ENCODE measurements around the gene SHOC2. TPM values are rescaled to one million over a fixed set of nuclear protein-coding genes. Genes with fewer than 3 reads are reported as not detected.
A peak's percentile ranks its signal among the peaks of the same experiment; 100 is the strongest.

The SHOC2 gene
- total and polyA plus RNA-seq, 9 donors = 19.4 to 91.2 (median 63.1) TPM

DNA sequence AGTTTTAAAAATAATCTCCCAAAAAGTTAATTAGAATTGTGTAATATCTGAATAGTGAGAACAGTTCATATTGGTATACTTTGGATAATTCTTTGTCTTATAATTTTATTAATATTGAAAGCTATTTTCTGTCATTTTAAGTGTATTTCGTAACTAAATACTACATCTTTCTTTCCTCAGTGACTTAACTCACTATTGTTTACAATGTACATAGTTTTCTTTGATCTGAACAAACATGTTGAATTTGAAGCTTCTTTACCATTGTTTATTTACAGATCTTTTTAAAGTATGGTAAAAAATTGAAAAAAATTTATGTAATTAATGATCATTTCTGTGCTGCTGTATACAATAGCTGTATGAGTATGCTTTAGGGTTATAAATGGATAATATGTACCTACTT, 42.6 kb upstream of the SHOC2 start:
- TF ChIP-seq EP300 (IDR thresholded peaks at IDR 0.05) (no peak), POLR2A (IDR thresholded peaks at IDR 0.05) (no peak)
- TF ChIP-seq, protein P1, sequence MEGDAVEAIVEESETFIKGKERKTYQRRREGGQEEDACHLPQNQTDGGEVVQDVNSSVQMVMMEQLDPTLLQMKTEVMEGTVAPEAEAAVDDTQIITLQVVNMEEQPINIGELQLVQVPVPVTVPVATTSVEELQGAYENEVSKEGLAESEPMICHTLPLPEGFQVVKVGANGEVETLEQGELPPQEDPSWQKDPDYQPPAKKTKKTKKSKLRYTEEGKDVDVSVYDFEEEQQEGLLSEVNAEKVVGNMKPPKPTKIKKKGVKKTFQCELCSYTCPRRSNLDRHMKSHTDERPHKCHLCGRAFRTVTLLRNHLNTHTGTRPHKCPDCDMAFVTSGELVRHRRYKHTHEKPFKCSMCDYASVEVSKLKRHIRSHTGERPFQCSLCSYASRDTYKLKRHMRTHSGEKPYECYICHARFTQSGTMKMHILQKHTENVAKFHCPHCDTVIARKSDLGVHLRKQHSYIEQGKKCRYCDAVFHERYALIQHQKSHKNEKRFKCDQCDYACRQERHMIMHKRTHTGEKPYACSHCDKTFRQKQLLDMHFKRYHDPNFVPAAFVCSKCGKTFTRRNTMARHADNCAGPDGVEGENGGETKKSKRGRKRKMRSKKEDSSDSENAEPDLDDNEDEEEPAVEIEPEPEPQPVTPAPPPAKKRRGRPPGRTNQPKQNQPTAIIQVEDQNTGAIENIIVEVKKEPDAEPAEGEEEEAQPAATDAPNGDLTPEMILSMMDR (IDR thresholded peaks at IDR 0.05) = no peak
- H3K4me3 ChIP-seq = no peak overlapping the region
- H3K27me3 ChIP-seq = no peaks in the 10 kb centered on the region
- H3K4me1 ChIP-seq (ENCODE audit: insufficient read depth) = peaks cover 1% of the 10 kb centered on the region
- DNase-seq = no peak
- 88 to 98% (median 97%) methylated on average over 1 of the region's 1 CpG for WGBS, 3 donors
- H3K27ac ChIP-seq = no peak overlapping the region
- intact Hi-C loops (cut with DNase I) = no loop called here
- H3K36me3 ChIP-seq = no peaks in the 10 kb centered on the region
- no peaks in the 10 kb centered on the region for H3K9me3 ChIP-seq

DNA sequence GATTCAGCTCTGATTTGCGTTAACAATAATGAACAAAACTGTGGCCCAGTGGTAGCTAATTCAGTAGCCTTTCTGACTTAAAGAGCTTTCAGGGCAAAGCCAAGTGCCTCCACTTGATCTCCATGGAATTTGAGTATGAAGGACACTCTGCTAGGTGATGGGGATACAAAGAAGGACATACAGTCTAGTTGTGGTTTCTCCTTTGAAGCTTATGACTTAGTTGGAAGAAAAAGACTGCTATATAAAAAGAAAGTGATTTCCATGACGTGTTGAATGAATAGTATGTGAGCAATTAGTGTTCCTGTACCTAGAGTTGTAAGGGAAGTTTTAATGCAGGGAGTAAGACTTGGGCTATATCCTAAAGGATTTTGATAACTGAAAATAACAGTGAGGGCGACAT, 39.4 kb upstream of the SHOC2 start:
- no peak for DNase-seq
- H3K4me3 ChIP-seq = no peak overlapping the region
- 64 to 77% (median 71%) methylated on average over 3 of the region's 3 CpGs for WGBS, 3 donors
- no peaks in the 10 kb centered on the region for H3K36me3 ChIP-seq
- H3K4me1 ChIP-seq (ENCODE audit: insufficient read depth) = peaks cover 5% of the 10 kb centered on the region
- intact Hi-C loops (cut with DNase I) = loop anchor here in 2 of 4 donors (10.0 kb wide), 2 partner anchors 75 to 195 kb away; partner anchors contain the start of gene ADRA2A (in 1 of the 2)
- TF ChIP-seq POLR2A (IDR thresholded peaks at IDR 0.05) = no peak
- TF ChIP-seq, protein P1 (IDR thresholded peaks at IDR 0.05) = no peak
- TF ChIP-seq EP300 (IDR thresholded peaks at IDR 0.05) = no peak
- H3K27me3 ChIP-seq = no peaks in the 10 kb centered on the region
- no peak overlapping the region for H3K27ac ChIP-seq
- no peaks in the 10 kb centered on the region for H3K9me3 ChIP-seq

GRCh38 chr10:110881247-110881646, 38.2 kb upstream of the SHOC2 start:
- H3K27me3 ChIP-seq = no peaks in the 10 kb centered on the region
- DNase-seq = no peak
- H3K9me3 ChIP-seq = no peaks in the 10 kb centered on the region
- TF ChIP-seq POLR2A (IDR thresholded peaks at IDR 0.05) (no peak), EP300 (IDR thresholded peaks at IDR 0.05) (no peak)
- TF ChIP-seq, protein P1 (IDR thresholded peaks at IDR 0.05) = no peak
- intact Hi-C loops (cut with DNase I) = loop anchor here in 2 of 4 donors (10.0 kb wide), 2 partner anchors 76 to 194 kb away; partner anchors contain the start of gene ADRA2A (in 1 of the 2)
- H3K4me1 ChIP-seq (ENCODE audit: insufficient read depth) = peaks cover 3% of the 10 kb centered on the region
- no peak overlapping the region for H3K27ac ChIP-seq
- no peaks in the 10 kb centered on the region for H3K36me3 ChIP-seq
- 57 to 59% (median 59%) methylated on average over 9 of the region's 9 CpGs for WGBS, 3 donors
- no peak overlapping the region for H3K4me3 ChIP-seq

- Histone ChIP-seq H3K27ac (peak overlapping the region in 1 of 2 donors; percentile 19), H3K27me3 (no peaks in the 10 kb centered on the region), H3K4me1 (ENCODE audit: insufficient read depth) (peaks cover 3% of the 10 kb centered on the region), H3K4me3 (no peak overlapping the region), H3K36me3 (no peaks in the 10 kb centered on the region), H3K9me3 (no peaks in the 10 kb centered on the region)
- TF ChIP-seq POLR2A (IDR thresholded peaks at IDR 0.05) (no peak), EP300 (IDR thresholded peaks at IDR 0.05) (no peak)
- TF ChIP-seq, protein P1 (IDR thresholded peaks at IDR 0.05) = no peak
- no peak for DNase-seq
- WGBS, 3 donors = 24 to 35% (median 32%) methylated on average over 4 of the region's 4 CpGs
- intact Hi-C loops (cut with DNase I) = loop anchor here in 2 of 4 donors (10.0 kb wide), 2 partner anchors 77 to 193 kb away; partner anchors contain the start of gene ADRA2A (in 1 of the 2)
These were observed 37.5 kb upstream of the SHOC2 start for GRCh38 chr10:110881905-110882304.

Measured in ovary (tissue), 9 donors.